ENCODE measurements around the gene MLLT1.

The MLLT1 gene

GRCh38 chr19:6210091-6210490 is 69.7 kb downstream of the MLLT1 start:
- no peak overlapping the region for H3K4me3 ChIP-seq (ENCODE audit: low read length, poor library complexity, severe bottlenecking)
- H3K27me3 ChIP-seq (ENCODE audit: insufficient read depth, low read length, poor library complexity, severe bottlenecking): no peaks in the 10 kb centered on the region
- H3K9ac ChIP-seq (ENCODE audit: low read depth, low read length, poor library complexity, severe bottlenecking): no peak overlapping the region
- no peaks in the 10 kb centered on the region for H4K20me1 ChIP-seq (ENCODE audit: insufficient read depth, low read length, poor library complexity, severe bottlenecking)
- no peaks in the 10 kb centered on the region for H3K4me1 ChIP-seq (ENCODE audit: insufficient read depth, low read length, poor library complexity, severe bottlenecking)
- no peak overlapping the region for H2AFZ ChIP-seq (ENCODE audit: low read length)
- TF ChIP-seq CTCF (conservative IDR thresholded peaks at IDR 0.05; ENCODE audit: low read length): no peak
- TF ChIP-seq EZH2phosphoT487 (IDR thresholded peaks at IDR 0.05; ENCODE audit: borderline replicate concordance): no peak
- H3F3A ChIP-seq (ENCODE audit: low read depth): no peaks in the 10 kb centered on the region
- no peaks in the 10 kb centered on the region for H3K9me2 ChIP-seq (replicated peaks; ENCODE audit: low read depth, low read length)
- no peaks in the 10 kb centered on the region for H3K79me2 ChIP-seq (ENCODE audit: insufficient read depth, low read length)
- no peaks in the 10 kb centered on the region for H3K9me3 ChIP-seq (ENCODE audit: insufficient read depth, low read depth, low read length)
- no peaks in the 10 kb centered on the region; the same call in 1 of the 2 replicates for H3K36me3 ChIP-seq (ENCODE audit: insufficient read depth, low read length)
- no peak overlapping the region for H3K4me2 ChIP-seq (ENCODE audit: low read depth, low read length, poor library complexity, severe bottlenecking)

GRCh38 chr19:6209680-6210079 is 70.1 kb downstream of the MLLT1 start:
- no peak overlapping the region for H3K9ac ChIP-seq (ENCODE audit: low read depth, low read length, poor library complexity, severe bottlenecking)
- no peaks in the 10 kb centered on the region for H3K79me2 ChIP-seq (ENCODE audit: insufficient read depth, low read length)
- no peaks in the 10 kb centered on the region for H3K9me2 ChIP-seq (replicated peaks; ENCODE audit: low read depth, low read length)
- no peak for TF ChIP-seq EZH2phosphoT487 (IDR thresholded peaks at IDR 0.05; ENCODE audit: borderline replicate concordance)
- TF ChIP-seq CTCF (conservative IDR thresholded peaks at IDR 0.05; ENCODE audit: low read length): no peak
- H2AFZ ChIP-seq (ENCODE audit: low read length): no peak overlapping the region
- no peaks in the 10 kb centered on the region for H3K9me3 ChIP-seq (ENCODE audit: insufficient read depth, low read depth, low read length)
- no peak overlapping the region for H3K4me2 ChIP-seq (ENCODE audit: low read depth, low read length, poor library complexity, severe bottlenecking)
- H3F3A ChIP-seq (ENCODE audit: low read depth): no peaks in the 10 kb centered on the region
- no peak overlapping the region for H3K4me3 ChIP-seq (ENCODE audit: low read length, poor library complexity, severe bottlenecking)
- no peaks in the 10 kb centered on the region; the same call in 1 of the 2 replicates for H3K36me3 ChIP-seq (ENCODE audit: insufficient read depth, low read length)
- H3K4me1 ChIP-seq (ENCODE audit: insufficient read depth, low read length, poor library complexity, severe bottlenecking): no peaks in the 10 kb centered on the region
- no peaks in the 10 kb centered on the region for H3K27me3 ChIP-seq (ENCODE audit: insufficient read depth, low read length, poor library complexity, severe bottlenecking)
- H4K20me1 ChIP-seq (ENCODE audit: insufficient read depth, low read length, poor library complexity, severe bottlenecking): no peaks in the 10 kb centered on the region

- Histone ChIP-seq H3K9me2 (replicated peaks; ENCODE audit: low read depth, low read length) (no peaks in the 10 kb centered on the region), H3K36me3 (ENCODE audit: insufficient read depth, low read length) (no peaks in the 10 kb centered on the region; the same call in 1 of the 2 replicates), H3K79me2 (ENCODE audit: insufficient read depth, low read length) (no peaks in the 10 kb centered on the region), H3F3A (ENCODE audit: low read depth) (no peaks in the 10 kb centered on the region), H3K4me2 (ENCODE audit: low read depth, low read length, poor library complexity, severe bottlenecking) (no peak overlapping the region), H3K9me3 (ENCODE audit: insufficient read depth, low read depth, low read length) (no peaks in the 10 kb centered on the region), H3K4me1 (ENCODE audit: insufficient read depth, low read length, poor library complexity, severe bottlenecking) (no peaks in the 10 kb centered on the region), H3K4me3 (ENCODE audit: low read length, poor library complexity, severe bottlenecking) (no peak overlapping the region), H3K27me3 (ENCODE audit: insufficient read depth, low read length, poor library complexity, severe bottlenecking) (no peaks in the 10 kb centered on the region), H2AFZ (ENCODE audit: low read length) (no peak overlapping the region), H3K9ac (ENCODE audit: low read depth, low read length, poor library complexity, severe bottlenecking) (no peak overlapping the region), H4K20me1 (ENCODE audit: insufficient read depth, low read length, poor library complexity, severe bottlenecking) (no peaks in the 10 kb centered on the region)
- no peak for TF ChIP-seq CTCF (conservative IDR thresholded peaks at IDR 0.05; ENCODE audit: low read length)
- no peak for TF ChIP-seq EZH2phosphoT487 (IDR thresholded peaks at IDR 0.05; ENCODE audit: borderline replicate concordance)
Observed at GRCh38 chr19:6209233-6209632, 70.5 kb downstream of the MLLT1 start.

All from Loucy (cell line).